Measurements from ENCODE around the gene NPC1. TPM values are rescaled to one million over a fixed set of nuclear protein-coding genes. Genes with fewer than 3 reads are reported as not detected.

Gene NPC1
- polyA plus RNA-seq, 1 donor (not counting 4 experiments of a cell fraction or from before 2014, with no cell fraction given), result 49.9 TPM

- Histone ChIP-seq H3K27ac (ENCODE audit: control insufficient read depth, insufficient read depth, low read length) (no peak overlapping the region), H3K4me2 (ENCODE audit: control insufficient read depth, extremely low read depth, insufficient read depth, low read depth, low read length) (no peak overlapping the region), H3K79me2 (ENCODE audit: control insufficient read depth, insufficient read depth, low read length) (no peaks in the 10 kb centered on the region), H3K9ac (ENCODE audit: control insufficient read depth, extremely low read depth, insufficient read depth, low read length) (no peak overlapping the region), H2AFZ (ENCODE audit: control insufficient read depth, low read length) (no peak overlapping the region), H3K9me3 (ENCODE audit: control insufficient read depth, low read depth, low read length) (no peaks in the 10 kb centered on the region), H4K20me1 (ENCODE audit: control insufficient read depth, extremely low read depth, insufficient read depth, low read length) (no peaks in the 10 kb centered on the region), H3K4me1 (ENCODE audit: control insufficient read depth, extremely low read depth, insufficient read depth, low read length) (no peaks in the 10 kb centered on the region), H3K36me3 (ENCODE audit: control insufficient read depth in 2 of 2, extremely low read depth in 1 of 2, insufficient read depth in 2 of 2, low read length in 2 of 2) (no peaks in the 10 kb centered on the region), H3K9me1 (ENCODE audit: control insufficient read depth, extremely low read depth, insufficient read depth, low read length) (no peaks in the 10 kb centered on the region), H3K4me3 (ENCODE audit: control insufficient read depth in 2 of 3, extremely low read depth in 1 of 3, insufficient read depth in 2 of 3, low read depth in 1 of 3, low read length in 3 of 3) (no peak overlapping the region), H3K27me3 (ENCODE audit: control insufficient read depth, extremely low read depth, insufficient read depth, low read length) (no peaks in the 10 kb centered on the region)
- FAIRE-seq, result no peak
- no peak for TF ChIP-seq EZH2 (IDR thresholded peaks at IDR 0.05; ENCODE audit: low read length)
- no peak for DNase-seq (ENCODE audit: low read depth, low spot score)
- dilution Hi-C loops (cut with MboI; ENCODE audit: extremely low pct_ligation_motif_present, low sequenced_read_pairs), result no loop called here
Measured at GRCh38 chr18:23599809-23600208, 13.5 kb upstream of the NPC1 start.

GRCh38 chr18:23596183-23596582 is 9.9 kb upstream of the NPC1 start:
- Histone ChIP-seq H3K4me2 (ENCODE audit: control insufficient read depth, extremely low read depth, insufficient read depth, low read depth, low read length) (no peak overlapping the region), H3K9me3 (ENCODE audit: control insufficient read depth, low read depth, low read length) (no peaks in the 10 kb centered on the region), H3K79me2 (ENCODE audit: control insufficient read depth, insufficient read depth, low read length) (no peaks in the 10 kb centered on the region), H3K4me1 (ENCODE audit: control insufficient read depth, extremely low read depth, insufficient read depth, low read length) (peaks cover 14% of the 10 kb centered on the region), H3K27me3 (ENCODE audit: control insufficient read depth, extremely low read depth, insufficient read depth, low read length) (no peaks in the 10 kb centered on the region), H3K36me3 (ENCODE audit: control insufficient read depth in 2 of 2, extremely low read depth in 1 of 2, insufficient read depth in 2 of 2, low read length in 2 of 2) (no peaks in the 10 kb centered on the region), H2AFZ (ENCODE audit: control insufficient read depth, low read length) (no peak overlapping the region), H3K27ac (ENCODE audit: control insufficient read depth, insufficient read depth, low read length) (no peak overlapping the region), H3K4me3 (ENCODE audit: control insufficient read depth in 2 of 3, extremely low read depth in 1 of 3, insufficient read depth in 2 of 3, low read depth in 1 of 3, low read length in 3 of 3) (no peak overlapping the region), H4K20me1 (ENCODE audit: control insufficient read depth, extremely low read depth, insufficient read depth, low read length) (no peaks in the 10 kb centered on the region), H3K9ac (ENCODE audit: control insufficient read depth, extremely low read depth, insufficient read depth, low read length) (no peak overlapping the region), H3K9me1 (ENCODE audit: control insufficient read depth, extremely low read depth, insufficient read depth, low read length) (no peaks in the 10 kb centered on the region)
- dilution Hi-C loops (cut with MboI; ENCODE audit: extremely low pct_ligation_motif_present, low sequenced_read_pairs), result no loop called here
- TF ChIP-seq, protein P1, sequence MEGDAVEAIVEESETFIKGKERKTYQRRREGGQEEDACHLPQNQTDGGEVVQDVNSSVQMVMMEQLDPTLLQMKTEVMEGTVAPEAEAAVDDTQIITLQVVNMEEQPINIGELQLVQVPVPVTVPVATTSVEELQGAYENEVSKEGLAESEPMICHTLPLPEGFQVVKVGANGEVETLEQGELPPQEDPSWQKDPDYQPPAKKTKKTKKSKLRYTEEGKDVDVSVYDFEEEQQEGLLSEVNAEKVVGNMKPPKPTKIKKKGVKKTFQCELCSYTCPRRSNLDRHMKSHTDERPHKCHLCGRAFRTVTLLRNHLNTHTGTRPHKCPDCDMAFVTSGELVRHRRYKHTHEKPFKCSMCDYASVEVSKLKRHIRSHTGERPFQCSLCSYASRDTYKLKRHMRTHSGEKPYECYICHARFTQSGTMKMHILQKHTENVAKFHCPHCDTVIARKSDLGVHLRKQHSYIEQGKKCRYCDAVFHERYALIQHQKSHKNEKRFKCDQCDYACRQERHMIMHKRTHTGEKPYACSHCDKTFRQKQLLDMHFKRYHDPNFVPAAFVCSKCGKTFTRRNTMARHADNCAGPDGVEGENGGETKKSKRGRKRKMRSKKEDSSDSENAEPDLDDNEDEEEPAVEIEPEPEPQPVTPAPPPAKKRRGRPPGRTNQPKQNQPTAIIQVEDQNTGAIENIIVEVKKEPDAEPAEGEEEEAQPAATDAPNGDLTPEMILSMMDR (optimal IDR thresholded peaks at IDR 0.05 in 1 of 3, IDR thresholded peaks at IDR 0.05 in 1 of 3, conservative IDR thresholded peaks at IDR 0.05 in 1 of 3; ENCODE audit: extremely low read depth in 1 of 3, insufficient read depth in 2 of 3, low read length in 3 of 3), result no peak
- TF ChIP-seq EZH2 (IDR thresholded peaks at IDR 0.05; ENCODE audit: low read length), result no peak
- FAIRE-seq (no peak), DNase-seq (ENCODE audit: low read depth, low spot score) (no peak)

DNA sequence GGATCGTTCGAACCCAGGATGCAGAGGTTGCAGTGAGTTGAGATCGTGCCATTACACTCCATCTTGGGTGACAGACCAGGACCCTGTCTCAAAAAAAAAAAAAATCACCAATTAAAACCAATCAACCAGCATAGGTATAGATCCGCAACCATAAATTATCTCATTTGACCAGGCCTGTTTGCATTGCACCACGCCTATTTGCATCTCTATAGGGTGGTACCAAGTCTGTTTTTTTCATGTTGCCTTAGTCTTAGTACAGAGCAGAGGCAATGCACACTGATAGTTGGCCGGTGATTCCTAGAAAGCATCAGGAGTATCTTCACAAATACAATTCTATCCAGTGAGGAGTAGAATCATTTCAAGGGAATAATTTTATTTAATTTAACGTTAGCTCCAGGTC is 9.3 kb upstream of the NPC1 start:
- no peaks in the 10 kb centered on the region for H3K9me3 ChIP-seq (ENCODE audit: control insufficient read depth, low read depth, low read length)
- FAIRE-seq (no peak), DNase-seq (ENCODE audit: low read depth, low spot score) (no peak)
- no peak overlapping the region for H2AFZ ChIP-seq (ENCODE audit: control insufficient read depth, low read length)
- TF ChIP-seq, protein P1 (optimal IDR thresholded peaks at IDR 0.05 in 1 of 3, IDR thresholded peaks at IDR 0.05 in 1 of 3, conservative IDR thresholded peaks at IDR 0.05 in 1 of 3; ENCODE audit: extremely low read depth in 1 of 3, insufficient read depth in 2 of 3, low read length in 3 of 3), result no peak
- TF ChIP-seq EZH2 (IDR thresholded peaks at IDR 0.05; ENCODE audit: low read length), result no peak
- no peak overlapping the region for H3K4me2 ChIP-seq (ENCODE audit: control insufficient read depth, extremely low read depth, insufficient read depth, low read depth, low read length)
- dilution Hi-C loops (cut with MboI; ENCODE audit: extremely low pct_ligation_motif_present, low sequenced_read_pairs), result no loop called here
- no peak overlapping the region for H3K4me3 ChIP-seq (ENCODE audit: control insufficient read depth in 2 of 3, extremely low read depth in 1 of 3, insufficient read depth in 2 of 3, low read depth in 1 of 3, low read length in 3 of 3)
- H3K27me3 ChIP-seq (ENCODE audit: control insufficient read depth, extremely low read depth, insufficient read depth, low read length), result no peaks in the 10 kb centered on the region
- H4K20me1 ChIP-seq (ENCODE audit: control insufficient read depth, extremely low read depth, insufficient read depth, low read length), result no peaks in the 10 kb centered on the region
- no peak overlapping the region for H3K9ac ChIP-seq (ENCODE audit: control insufficient read depth, extremely low read depth, insufficient read depth, low read length)
- peaks cover 17% of the 10 kb centered on the region for H3K4me1 ChIP-seq (ENCODE audit: control insufficient read depth, extremely low read depth, insufficient read depth, low read length)
- H3K36me3 ChIP-seq (ENCODE audit: control insufficient read depth in 2 of 2, extremely low read depth in 1 of 2, insufficient read depth in 2 of 2, low read length in 2 of 2), result no peaks in the 10 kb centered on the region
- H3K9me1 ChIP-seq (ENCODE audit: control insufficient read depth, extremely low read depth, insufficient read depth, low read length), result no peaks in the 10 kb centered on the region
- no peak overlapping the region for H3K27ac ChIP-seq (ENCODE audit: control insufficient read depth, insufficient read depth, low read length)
- no peaks in the 10 kb centered on the region for H3K79me2 ChIP-seq (ENCODE audit: control insufficient read depth, insufficient read depth, low read length)
